ENCODE results near the gene HIPK2. TPM values are rescaled to one million over a fixed set of nuclear protein-coding genes. Genes with fewer than 3 reads are reported as not detected.

The HIPK2 gene
- total and polyA plus RNA-seq, 8 donors: 3.4 to 103 (median 38.6) TPM

GRCh38 chr7:139656387-139656786 is 121.4 kb downstream of the HIPK2 start:
- Histone ChIP-seq H3K4me1 (peaks cover 54 to 95% (median 81%) of the 10 kb centered on the region in 4 donors), H3K36me3 (peaks cover 4 to 6% (median 5%) of the 10 kb centered on the region in 4 donors), H3K27ac (peak overlapping the region in 2 of 5 donors; percentile 79 to 88), H3K9me3 (no peaks in the 10 kb centered on the region), H3K27me3 (no peaks in the 10 kb centered on the region), H3K4me3 (no peak overlapping the region)
- intact Hi-C loops (cut with DNase I; ENCODE audit: low total_unique reads): no loop called here
- DNase-seq: no peak
- TF ChIP-seq POLR2AphosphoS5 (IDR thresholded peaks at IDR 0.05) (no peak), CTCF (IDR thresholded peaks at IDR 0.05) (no peak)
- 76 to 86% (median 79%) methylated on average over 6 of the region's 6 CpGs for WGBS, 5 donors

- H3K36me3 ChIP-seq: peaks cover 5 to 7% (median 5%) of the 10 kb centered on the region in 4 donors
- H3K9me3 ChIP-seq: no peaks in the 10 kb centered on the region
- no peak overlapping the region for H3K4me3 ChIP-seq
- no peaks in the 10 kb centered on the region for H3K27me3 ChIP-seq
- H3K27ac ChIP-seq: peak overlapping the region in 4 of 5 donors; percentile 26 to 88 (median 74)
- 68 to 76% (median 73%) methylated on average over 8 of the region's 8 CpGs for WGBS, 5 donors
- peaks cover 48 to 95% (median 84%) of the 10 kb centered on the region in 4 donors for H3K4me1 ChIP-seq
- no peak for DNase-seq
- TF ChIP-seq POLR2AphosphoS5 (IDR thresholded peaks at IDR 0.05): no peak
- TF ChIP-seq POLR2A (IDR thresholded peaks at IDR 0.05): no peak
- TF ChIP-seq CTCF (IDR thresholded peaks at IDR 0.05): no peak
- no peak for TF ChIP-seq EP300 (IDR thresholded peaks at IDR 0.05)
- intact Hi-C loops (cut with DNase I; ENCODE audit: low total_unique reads): no loop called here
Observed at GRCh38 chr7:139655305-139655704, 122.5 kb downstream of the HIPK2 start.

- intact Hi-C loops (cut with DNase I; ENCODE audit: low total_unique reads): no loop called here
- Histone ChIP-seq H3K9me3 (no peaks in the 10 kb centered on the region), H3K27ac (peak overlapping the region; percentile 36 to 88 (median 76)), H3K27me3 (no peaks in the 10 kb centered on the region), H3K4me3 (no peak overlapping the region), H3K4me1 (peaks cover 47 to 96% (median 88%) of the 10 kb centered on the region in 4 donors), H3K36me3 (peaks cover 5 to 7% (median 5%) of the 10 kb centered on the region in 4 donors)
- TF ChIP-seq CTCF (IDR thresholded peaks at IDR 0.05): no peak
- TF ChIP-seq EP300 (IDR thresholded peaks at IDR 0.05): no peak
- TF ChIP-seq POLR2AphosphoS5 (IDR thresholded peaks at IDR 0.05): peak in 2 of 3 donors; percentile 27 to 30
- DNase-seq: peak in 1 of 2 donors; percentile 52
- whole genome bisulfite sequencing, 5 donors: 54 to 71% (median 67%) methylated on average over 14 of the region's 14 CpGs
Observed at GRCh38 chr7:139654276-139655181, 123.3 kb downstream of the HIPK2 start.

- Histone ChIP-seq H3K27ac (peak overlapping the region in 4 of 5 donors; percentile 14 to 88 (median 76)), H3K27me3 (no peaks in the 10 kb centered on the region), H3K4me3 (no peak overlapping the region), H3K36me3 (peaks cover 5 to 7% (median 5%) of the 10 kb centered on the region in 4 donors), H3K4me1 (peaks cover 48 to 99% (median 90%) of the 10 kb centered on the region in 4 donors), H3K9me3 (no peaks in the 10 kb centered on the region)
- 44 to 59% (median 51%) methylated on average over 4 of the region's 4 CpGs for WGBS, 5 donors
- no peak for DNase-seq
- intact Hi-C loops (cut with DNase I; ENCODE audit: low total_unique reads): no loop called here
- no peak for TF ChIP-seq POLR2AphosphoS5 (IDR thresholded peaks at IDR 0.05)
- TF ChIP-seq EP300 (IDR thresholded peaks at IDR 0.05): no peak
- no peak for TF ChIP-seq CTCF (IDR thresholded peaks at IDR 0.05)
- TF ChIP-seq POLR2A (IDR thresholded peaks at IDR 0.05): no peak
Observed at GRCh38 chr7:139651914-139652313, 125.9 kb downstream of the HIPK2 start.

All from stomach (tissue), 9 donors.